ENCODE results near the gene RAN.
"Not testable (repeated sequence)": the region's sequence is repeated elsewhere in the genome, so short reads cannot be mapped to it uniquely, and the experiment has no call there.

Gene RAN

DNA sequence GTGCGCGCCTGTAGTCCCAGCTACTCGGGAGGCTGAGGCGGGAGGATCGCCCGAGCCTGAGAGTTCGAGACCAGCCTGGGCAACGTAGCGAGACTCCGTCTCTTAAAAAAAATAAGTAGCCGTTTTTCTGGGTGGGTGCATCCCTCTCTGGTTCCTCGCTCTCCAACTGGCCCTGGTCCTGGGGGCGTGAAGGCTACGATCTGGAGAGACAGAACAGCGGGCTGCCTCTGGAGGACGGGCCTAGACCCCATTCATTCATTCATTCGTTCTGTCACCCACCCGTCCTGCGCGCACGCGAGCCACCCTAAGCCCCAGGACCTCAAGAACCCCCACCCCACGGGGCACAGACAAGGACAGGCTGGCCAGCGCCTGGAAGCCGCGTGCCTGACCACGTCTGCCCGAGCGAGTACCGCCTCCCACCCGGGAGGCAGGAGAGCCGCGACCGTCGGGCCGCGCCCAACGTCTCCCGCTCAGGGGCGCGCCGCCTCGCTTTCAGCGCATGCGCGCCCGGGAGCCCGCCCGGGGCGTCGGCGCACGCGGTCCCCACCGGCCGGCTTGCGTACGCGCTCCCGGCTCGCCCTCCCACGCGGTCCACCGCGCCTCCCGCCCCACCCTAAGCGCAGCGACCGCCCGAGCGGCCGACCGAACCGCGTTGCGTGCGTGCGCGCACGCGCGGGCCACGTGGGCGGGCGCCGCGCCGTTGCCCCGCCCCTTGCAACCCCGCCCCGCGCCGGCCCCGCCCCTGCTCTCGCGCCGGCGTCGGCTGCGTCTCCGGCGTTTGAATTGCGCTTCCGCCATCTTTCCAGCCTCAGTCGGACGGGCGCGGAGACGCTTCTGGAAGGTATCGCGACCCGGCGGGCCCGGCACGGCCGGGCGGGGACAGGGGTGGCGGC lies at the start of gene RAN:
Gene RAN (plus strand): TSS at position 781 of the 893 bp plus-strand sequence. CDS start 528 bp downstream, outside the sequence.
- peak; percentile 84 to 85 for DNase-seq (ENCODE audit: low read depth in 2 of 2)

GRCh38 chr12:130825771-130826150 lies 46.1 kb upstream of the RAN start:
- no peak for DNase-seq (ENCODE audit: low read depth in 2 of 2)

DNA sequence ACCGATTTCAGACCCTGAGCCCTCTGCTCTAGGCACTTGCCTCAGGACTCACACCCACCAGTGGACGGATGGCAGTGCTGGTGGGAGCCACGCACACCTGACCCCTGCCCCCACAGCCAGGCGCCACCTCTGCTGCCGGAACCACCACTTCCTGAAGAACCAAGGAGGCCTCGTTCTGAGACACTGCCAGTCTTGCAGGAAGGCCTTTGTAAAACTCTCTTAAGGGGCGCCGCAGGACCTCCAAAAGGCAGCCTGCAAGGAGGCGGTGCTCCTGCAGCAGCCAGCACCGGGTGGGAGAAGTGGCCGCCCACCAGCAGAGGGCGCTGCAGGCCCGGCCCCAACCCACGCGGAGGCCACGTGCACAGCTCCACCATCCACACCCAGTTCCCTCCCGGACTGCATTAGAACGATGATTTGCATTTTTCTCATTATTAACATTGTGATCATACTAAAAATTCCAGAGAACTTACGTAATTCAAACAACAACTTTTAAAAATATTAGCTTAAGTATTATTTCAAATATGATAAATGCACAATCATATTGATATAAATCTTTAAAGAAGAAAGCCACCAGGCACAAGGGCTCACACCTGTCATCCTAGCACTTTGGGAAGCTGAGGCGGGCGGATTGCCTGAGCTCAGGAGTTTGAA lies 45.6 kb upstream of the RAN start:
- DNase-seq (ENCODE audit: low read depth in 2 of 2): peak; percentile 63 to 64

DNA sequence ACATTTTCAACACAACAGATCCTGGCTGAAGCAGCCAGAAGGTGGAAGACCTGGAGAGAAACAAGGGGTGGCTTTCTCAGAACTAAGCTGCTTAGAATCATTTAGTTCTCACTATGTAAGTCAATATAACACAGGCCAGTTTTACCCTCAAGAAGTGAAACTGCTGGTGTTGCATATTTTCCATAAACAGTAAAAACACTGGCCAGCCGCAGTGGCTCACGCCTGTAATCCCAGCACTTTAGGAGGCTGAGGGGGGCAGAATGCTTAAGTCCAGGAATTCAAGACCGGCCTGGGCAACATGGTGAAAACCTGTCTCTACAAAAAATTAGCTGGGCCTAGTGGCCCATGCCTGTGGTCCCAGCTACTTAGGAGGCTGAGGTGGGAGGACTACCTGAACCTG lies 44.4 kb upstream of the RAN start:
- DNase-seq (ENCODE audit: low read depth in 2 of 2): no peak

- no peak for DNase-seq (ENCODE audit: low read depth in 2 of 2)
These were observed 43.0 kb upstream of the RAN start for GRCh38 chr12:130828895-130829294.

- DNase-seq (ENCODE audit: low read depth in 2 of 2): no peak
These were observed 42.2 kb upstream of the RAN start for GRCh38 chr12:130829391-130830245.

DNA sequence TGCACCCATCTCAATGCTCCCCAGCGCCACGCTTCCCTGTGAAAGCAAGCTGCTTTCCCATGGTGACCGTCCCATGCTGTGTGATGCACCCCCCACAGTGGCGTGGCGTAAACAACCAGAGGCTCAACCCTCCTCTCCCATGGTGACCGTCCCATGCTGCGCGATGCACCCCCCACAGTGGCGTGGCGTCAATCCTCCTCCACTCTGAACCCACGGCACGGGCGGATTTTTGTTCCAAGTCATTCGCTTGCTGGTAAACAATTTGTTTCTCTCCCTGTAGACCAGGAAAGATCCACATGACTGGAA lies 41.7 kb upstream of the RAN start:
- no peak for DNase-seq (ENCODE audit: low read depth in 2 of 2)

- DNase-seq (ENCODE audit: low read depth in 2 of 2): no peak
These were observed 40.6 kb upstream of the RAN start for GRCh38 chr12:130831246-130831645.

GRCh38 chr12:130831876-130832405 lies 39.9 kb upstream of the RAN start:
- no peak for DNase-seq (ENCODE audit: low read depth in 2 of 2)

DNA sequence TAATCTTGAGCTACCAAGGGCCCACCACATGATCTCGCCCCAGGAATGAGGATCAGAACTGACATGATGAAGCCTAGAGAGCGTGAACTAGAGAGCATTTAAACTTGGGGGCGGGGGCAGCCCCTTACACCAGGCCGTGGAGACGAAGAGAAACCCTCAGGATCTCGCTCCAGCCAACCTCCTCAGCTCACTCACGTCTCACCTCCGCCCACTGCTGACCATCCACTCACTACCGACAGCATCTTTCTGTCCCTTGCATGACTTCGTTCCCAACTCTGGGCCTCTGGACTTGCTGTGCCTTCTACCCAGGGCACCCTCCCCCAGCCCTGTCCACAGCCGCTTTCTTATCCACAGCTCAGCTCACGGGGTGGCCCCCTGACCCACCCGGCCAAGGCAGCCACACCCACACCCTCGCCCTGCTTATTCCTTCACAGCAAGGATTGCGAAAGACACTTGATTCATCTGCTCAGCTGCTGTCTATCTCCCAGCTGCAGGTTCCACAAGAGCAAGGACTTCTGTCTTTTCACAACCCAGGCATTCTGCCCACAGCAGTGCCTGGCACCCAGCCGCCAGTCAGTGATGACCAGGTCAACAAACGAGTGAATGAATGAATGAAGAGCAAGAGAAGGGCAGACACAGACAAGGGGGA lies 39.2 kb upstream of the RAN start:
- DNase-seq (ENCODE audit: low read depth in 2 of 2): no peak

GRCh38 chr12:130835011-130835410 lies 36.9 kb upstream of the RAN start:
- DNase-seq (ENCODE audit: low read depth in 2 of 2): no peak

DNA sequence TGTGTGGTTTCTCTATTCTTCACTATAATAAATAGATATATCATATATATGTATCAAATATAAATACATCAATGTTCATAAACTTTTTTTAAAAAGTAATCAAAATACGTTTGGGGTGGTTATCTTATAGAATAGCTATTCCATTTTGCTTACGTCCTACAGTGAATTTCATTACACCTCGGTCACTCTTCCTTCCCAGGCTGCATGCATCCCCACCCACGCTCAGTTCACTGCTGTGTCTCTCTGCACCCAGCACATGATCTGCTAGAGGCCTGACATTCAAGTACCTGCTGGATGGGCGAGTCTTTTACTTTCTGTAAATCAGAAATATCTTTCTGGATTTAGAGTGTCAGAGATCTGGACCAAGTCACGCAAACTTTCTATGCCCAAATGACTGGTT lies 36.4 kb upstream of the RAN start:
- no peak for DNase-seq (ENCODE audit: low read depth in 2 of 2)

- DNase-seq (ENCODE audit: low read depth in 2 of 2): peak in 1 of 2 donors; percentile 25
These were observed 33.4 kb upstream of the RAN start for GRCh38 chr12:130838284-130838950.

DNA sequence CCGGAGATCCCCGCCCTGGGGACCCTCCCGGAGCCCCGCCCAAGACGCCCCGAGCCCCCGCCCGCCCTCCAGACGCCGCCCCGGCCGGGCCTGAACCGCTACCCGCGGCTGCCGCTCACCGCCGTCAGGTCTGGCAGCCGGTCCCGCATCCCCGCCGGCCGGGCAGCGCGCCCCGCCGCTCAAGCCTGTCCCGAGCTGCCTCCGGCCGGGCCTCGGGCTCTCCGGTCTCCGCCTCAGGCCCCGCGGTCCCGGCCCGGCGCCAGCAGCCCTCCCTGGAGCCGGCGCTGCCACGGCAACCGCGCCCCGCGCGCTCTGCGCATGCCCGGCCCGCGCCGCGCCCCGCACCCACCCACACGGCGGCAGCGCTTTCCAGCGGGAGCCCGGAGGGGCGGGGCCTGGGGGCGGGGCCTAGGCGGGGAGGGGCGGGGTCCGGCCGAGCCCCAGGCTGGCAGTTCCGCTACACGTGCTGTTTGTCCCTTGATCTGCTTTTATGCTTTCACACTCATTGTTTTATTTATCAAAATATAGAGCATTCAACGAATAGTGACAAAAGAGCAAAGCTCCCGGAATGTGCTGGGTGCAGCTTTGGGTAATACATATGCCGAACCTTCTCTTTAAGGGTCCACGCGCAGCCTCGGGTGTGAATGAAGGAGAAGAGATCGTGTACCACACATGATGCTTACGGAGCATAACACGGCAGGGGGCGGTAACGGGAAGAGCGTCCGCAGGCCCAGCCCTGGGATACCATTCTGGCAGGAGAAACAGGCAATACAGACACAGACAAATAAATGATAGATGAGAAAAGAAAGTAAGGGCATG lies 32.7 kb upstream of the RAN start, which contains the start of gene STX2:
Gene STX2 (minus strand): TSS at position 300 of the 819 bp plus-strand sequence. CDS start 151 bp downstream, at position 149.
- DNase-seq (ENCODE audit: low read depth in 2 of 2): peak; percentile 77 to 86

DNA sequence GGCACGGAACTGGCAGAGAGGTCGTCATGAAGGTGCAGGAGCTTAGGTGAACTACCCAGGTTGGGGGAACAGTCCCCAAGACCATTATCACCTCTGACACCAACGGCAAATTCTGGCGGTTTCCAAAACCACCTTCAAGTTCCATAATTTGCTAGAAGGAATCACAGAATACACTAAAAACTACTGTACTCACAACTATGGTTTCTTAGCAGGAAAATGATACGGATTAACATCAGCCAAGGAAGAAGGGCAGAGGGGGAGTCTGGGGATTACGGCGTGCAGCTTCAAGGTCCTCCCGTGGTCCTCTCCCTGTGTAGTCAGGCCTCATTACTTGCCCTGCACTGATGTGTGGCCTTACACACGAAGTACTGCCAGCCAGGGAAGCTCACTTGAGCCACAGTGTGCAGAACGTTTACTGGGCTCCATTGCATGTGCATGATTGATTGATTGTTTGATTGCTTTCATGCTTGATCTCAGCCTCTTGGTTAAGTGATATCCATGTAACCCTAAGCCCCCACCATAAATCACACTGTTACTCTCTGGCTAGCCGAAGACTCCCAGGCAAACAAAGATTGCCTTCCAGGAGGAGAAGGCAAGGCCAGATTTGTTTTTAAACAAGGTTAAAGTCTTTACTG lies 32.0 kb upstream of the RAN start:
- no peak for DNase-seq (ENCODE audit: low read depth in 2 of 2)

DNA sequence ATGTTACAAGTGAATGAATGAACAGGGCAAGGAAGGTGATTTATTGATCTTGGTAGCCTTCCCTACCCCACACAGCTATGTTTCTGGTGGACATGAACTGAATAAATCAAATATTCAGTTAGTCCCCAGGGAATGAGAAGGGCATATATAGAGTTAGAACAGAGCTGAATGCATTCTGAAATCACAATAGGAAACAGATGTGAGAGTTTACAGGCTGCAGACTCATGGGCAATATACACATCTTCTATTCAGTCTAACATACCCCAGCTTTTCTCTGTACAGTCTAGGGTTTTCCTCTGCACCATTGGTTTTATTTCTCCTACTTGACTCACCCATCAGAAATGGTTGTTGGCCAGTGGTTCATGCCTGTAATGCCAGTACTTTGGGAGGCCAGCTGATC lies 25.5 kb upstream of the RAN start:
- DNase-seq (ENCODE audit: low read depth in 2 of 2): no peak

DNA sequence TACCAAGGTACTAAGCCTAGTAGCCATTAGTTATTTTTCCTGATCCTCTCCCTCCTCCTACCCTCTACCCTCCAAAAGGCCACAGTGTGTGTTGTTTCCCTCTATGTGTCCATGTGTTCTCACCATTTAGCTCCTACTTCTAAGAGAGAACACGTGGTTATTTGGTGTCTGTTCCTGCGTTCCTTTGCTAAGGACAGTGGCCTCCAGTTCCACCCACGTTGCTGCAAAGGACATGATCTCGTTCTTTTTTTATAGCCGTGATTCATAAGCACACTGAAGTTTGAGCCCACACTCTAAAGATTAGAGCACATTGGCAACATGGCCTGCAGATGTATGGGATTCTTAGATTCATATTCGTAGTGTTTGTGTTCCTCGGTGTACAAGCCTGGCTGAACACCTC lies 24.8 kb upstream of the RAN start:
- no peak for DNase-seq (ENCODE audit: low read depth in 2 of 2)

DNA sequence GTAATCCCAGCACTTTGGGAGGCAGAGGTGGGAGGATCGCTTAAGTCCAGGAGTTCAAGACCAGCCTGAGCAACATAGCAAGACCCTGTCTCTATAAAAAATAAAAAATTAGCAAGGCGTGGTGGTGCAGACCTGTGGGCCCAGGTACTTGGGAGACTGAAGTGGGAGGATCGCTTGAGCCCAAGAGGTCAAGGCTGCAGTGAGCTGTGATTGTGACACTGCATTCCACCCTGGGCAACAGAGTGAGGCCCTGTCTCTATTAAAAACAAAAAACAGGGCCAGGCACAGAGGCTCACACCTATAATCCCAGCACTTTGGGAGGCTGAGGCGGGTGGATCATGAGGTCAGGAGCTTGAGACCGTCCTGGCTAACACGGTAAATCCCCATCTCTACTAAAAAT lies 23.8 kb upstream of the RAN start:
- DNase-seq (ENCODE audit: low read depth in 2 of 2): not testable (repeated sequence)

- DNase-seq (ENCODE audit: low read depth in 2 of 2): not testable (repeated sequence)
These were observed 23.0 kb upstream of the RAN start for GRCh38 chr12:130848785-130849305.

All from activated CD4-positive, alpha-beta T cell treated with anti-CD3 and anti-CD28 coated beads for 24 hours (primary cell).